GM18909 (cell line): ENCODE measurements around the gene NUDT16L1.

Experiments used
- ATAC-seq: cut with Tn5 transposase; IDR thresholded peaks from one replicate; pipeline ENCODE4 v1.9.1; 2021; ENCODE audit warnings: mild to moderate bottlenecking; ENCODE audit not compliant: unreplicated experiment, poor library complexity

Gene NUDT16L1

GRCh38 chr16:4663777-4664465 is 29.4 kb upstream of the NUDT16L1 start:
- ATAC-seq = no peak

- ATAC-seq = no peak
Observed at GRCh38 chr16:4664538-4665418, 28.6 kb upstream of the NUDT16L1 start.

GRCh38 chr16:4666537-4667202 is 26.7 kb upstream of the NUDT16L1 start:
- ATAC-seq = no peak

- ATAC-seq = no peak
Observed at GRCh38 chr16:4667203-4667963, 26.0 kb upstream of the NUDT16L1 start.

- no peak for ATAC-seq
Observed at GRCh38 chr16:4668313-4668960, 24.9 kb upstream of the NUDT16L1 start.

- ATAC-seq = no peak
Observed at GRCh38 chr16:4673387-4674046, 19.8 kb upstream of the NUDT16L1 start.

GRCh38 chr16:4674926-4675530 is 18.3 kb upstream of the NUDT16L1 start:
- no peak for ATAC-seq

GRCh38 chr16:4675864-4676786 is 17.2 kb upstream of the NUDT16L1 start:
- no peak for ATAC-seq

- ATAC-seq = no peak
Observed at GRCh38 chr16:4676831-4677230, 16.5 kb upstream of the NUDT16L1 start.

- no peak for ATAC-seq
Observed at GRCh38 chr16:4677390-4677789, 16.0 kb upstream of the NUDT16L1 start.

GRCh38 chr16:4677994-4678393 is 15.4 kb upstream of the NUDT16L1 start:
- no peak for ATAC-seq

GRCh38 chr16:4678596-4678995 is 14.8 kb upstream of the NUDT16L1 start:
- no peak for ATAC-seq

GRCh38 chr16:4679156-4679849 is 14.1 kb upstream of the NUDT16L1 start:
- no peak for ATAC-seq

GRCh38 chr16:4679850-4680636 is 13.3 kb upstream of the NUDT16L1 start:
- no peak for ATAC-seq

- ATAC-seq = no peak
Observed at GRCh38 chr16:4680673-4681470, 12.5 kb upstream of the NUDT16L1 start.
